HG02642 (cell line): ENCODE results near the gene COX8C.
A peak's percentile ranks its signal among the peaks of the same experiment; 100 is the strongest.
"Not testable (repeated sequence)": the region's sequence is repeated elsewhere in the genome, so short reads cannot be mapped to it uniquely, and the experiment has no call there.

Experiments used
- ATAC-seq: cut with Tn5 transposase; IDR thresholded peaks from one replicate; pipeline ENCODE4 v1.9.1; 2021; ENCODE audit warnings: mild to moderate bottlenecking; ENCODE audit not compliant: unreplicated experiment, poor library complexity

Gene COX8C

DNA sequence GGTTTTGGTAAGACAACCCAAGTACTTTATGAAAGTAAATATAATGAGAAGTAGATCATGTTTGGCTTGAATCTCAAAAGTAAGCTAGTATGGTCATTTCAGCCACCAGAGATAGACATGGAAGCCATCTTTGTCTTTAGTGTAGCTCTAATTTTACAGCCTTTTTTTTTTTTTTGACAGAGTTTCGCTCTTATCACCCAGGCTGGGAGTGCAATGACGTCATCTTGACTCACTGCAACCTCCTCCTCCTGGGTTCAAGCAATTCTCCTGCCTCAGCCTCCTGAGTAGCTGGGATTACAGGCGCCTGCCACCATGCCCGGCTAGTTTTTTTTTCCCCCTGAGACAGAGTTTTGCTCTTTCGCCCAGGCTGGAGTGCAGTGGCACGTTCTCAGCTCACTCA is 7.9 kb downstream of the COX8C start:
- ATAC-seq = not testable (repeated sequence)

DNA sequence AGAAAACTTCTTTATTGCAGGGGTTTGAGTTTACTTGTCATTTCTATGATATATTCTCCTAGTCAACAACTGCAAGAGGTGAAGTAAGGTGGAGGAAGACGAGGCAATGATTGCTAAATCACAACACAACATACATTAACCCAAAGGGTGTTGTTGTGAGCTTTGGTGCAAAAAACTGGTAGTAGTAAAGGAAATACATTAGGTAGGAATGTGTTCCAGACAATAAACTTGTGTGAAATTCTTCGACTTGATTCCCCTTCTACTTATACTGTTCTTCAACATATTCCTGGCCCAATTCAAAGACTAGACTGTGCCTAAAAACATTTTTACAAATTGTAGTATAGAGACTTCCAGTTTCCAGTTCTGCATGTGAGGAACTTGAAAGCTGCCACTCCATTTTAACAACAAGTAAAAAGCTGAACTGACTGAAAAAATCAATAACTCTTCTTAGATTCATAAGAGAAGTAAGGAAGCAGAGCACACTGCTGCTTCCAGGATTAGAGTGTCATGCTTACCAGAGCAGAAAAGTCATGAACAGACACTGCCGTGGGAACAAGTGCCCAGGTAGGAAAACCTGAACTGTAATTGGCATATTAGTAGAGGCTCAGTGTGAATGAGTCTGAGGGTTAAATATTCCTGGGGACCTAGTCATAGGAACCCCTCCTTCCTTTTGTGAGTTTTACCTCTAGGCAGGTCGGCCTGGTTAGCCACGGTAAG is 22.2 kb downstream of the COX8C start:
- ATAC-seq = no peak

DNA sequence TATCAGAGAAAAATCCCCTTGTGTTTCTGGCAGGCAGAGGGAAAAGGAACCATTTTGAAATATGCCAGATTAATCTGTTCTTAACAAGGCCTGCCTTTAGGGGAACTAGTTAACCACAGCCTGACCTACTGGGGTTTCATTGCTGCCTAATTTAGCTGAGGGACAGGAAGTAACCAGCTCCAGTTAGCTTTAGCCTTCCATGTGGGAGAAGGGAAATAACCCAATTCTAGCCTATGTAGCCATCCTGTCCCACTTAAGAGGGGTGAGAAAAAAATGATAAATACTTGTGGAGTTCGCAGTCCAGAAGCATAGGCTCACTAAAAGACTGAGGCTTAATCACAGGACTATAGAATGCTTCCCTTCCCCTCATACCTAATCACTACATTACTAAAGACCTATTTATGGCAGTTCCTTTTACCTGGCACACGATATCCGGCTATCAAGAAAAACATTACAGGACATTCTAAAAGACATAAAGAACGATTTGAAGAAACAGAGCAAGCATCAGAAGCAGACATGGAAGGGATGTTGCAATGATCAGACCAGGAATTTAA is 22.8 kb downstream of the COX8C start:
- ATAC-seq = peak; percentile 87

DNA sequence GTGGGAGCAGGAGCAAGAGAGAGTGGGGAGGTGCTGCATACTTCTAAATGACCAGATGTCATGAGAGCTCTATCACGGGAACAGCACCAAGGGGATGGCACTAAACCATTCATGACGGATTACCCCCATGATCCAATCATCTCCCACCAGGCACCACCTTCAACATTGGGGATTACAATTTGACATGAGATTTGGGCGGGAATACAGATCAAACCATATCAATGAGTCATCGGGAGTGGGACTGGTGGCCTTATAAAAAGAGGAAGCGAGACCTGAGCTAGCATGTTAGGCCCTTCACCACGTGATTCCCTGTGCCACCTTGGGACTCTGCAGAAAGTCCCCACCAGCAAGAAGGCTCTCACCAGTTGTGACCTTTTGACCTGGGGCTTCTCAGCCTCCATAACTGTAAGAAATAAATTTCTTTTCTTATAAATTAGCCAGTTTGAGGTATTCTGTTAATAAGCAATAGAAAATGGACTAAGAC is 28.7 kb downstream of the COX8C start:
- ATAC-seq = peak; percentile 95

DNA sequence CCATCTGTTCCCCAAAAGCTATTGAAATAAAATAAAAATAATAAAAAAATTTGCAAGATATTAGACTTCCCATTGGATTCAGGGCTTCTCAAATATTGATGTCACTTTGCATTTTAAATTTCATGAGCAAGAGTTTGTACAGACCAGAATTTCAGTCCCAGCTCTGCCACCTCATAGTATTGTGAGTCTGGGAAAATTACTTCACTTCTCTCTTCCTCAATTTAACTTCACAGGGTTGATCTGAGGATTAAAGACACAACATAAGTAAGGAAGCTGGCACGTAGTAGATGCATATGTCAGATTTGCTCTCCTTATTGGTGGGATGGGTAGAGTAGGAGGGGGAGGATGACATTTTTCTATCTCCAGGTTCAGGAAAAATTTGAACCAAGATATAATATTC is 32.8 kb downstream of the COX8C start:
- no peak for ATAC-seq

DNA sequence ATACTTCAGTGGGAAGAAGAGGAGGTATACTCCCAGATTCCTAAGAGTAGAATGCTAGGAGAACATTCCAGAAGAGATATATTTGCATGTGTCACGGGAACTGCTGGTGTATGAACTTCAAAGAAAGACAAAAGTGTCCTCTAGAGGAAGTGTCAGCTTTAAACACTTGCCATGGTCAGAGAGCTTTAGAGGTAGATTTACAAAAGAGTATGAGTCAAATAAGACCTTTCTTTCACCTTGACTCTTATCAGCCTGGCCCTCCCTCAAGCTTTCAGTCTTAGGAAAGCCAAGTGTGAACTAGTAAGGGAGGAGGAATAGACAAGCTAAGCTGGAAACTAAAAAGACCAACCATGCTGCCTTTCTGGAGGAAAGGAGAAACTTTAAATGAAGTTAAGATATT is 34.7 kb downstream of the COX8C start:
- peak; percentile 48 for ATAC-seq

DNA sequence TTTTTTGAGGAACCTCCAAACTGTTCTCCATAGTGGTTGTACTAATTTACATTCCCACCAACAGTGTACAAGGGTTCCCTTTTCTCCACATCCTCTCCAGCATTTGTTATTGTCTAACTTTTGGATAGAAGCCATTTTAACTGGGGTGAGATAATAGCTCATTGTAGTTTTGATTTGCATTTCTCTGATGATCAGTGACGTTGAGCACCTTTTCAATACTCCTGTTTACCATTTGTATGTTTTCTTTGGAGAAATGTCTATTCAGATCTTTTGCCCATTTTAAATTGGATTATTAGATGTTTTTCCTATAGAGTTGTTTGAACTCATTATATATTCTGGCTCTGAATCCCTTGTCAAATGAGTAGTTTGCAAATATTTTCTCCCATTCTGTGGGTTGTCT is 37.3 kb downstream of the COX8C start:
- not testable (repeated sequence) for ATAC-seq

DNA sequence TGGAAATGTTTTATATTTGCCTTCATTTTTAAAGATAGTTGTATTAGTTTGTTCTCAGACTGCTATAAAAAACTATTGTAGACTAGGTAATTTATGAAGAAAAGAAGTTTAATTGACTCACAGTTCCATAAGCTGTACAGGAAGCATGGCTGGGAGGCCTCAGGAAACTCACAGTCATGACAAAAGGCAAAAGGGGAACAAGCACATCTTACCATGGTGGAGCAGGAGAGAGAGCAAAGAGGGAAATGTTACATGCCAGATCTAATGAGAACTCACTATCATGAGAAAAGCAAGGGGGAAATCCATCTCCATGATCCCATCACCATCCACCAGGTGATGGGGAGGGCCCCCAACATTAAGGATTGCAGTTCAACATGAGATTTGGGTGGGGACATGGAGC is 48.2 kb downstream of the COX8C start:
- no peak for ATAC-seq

DNA sequence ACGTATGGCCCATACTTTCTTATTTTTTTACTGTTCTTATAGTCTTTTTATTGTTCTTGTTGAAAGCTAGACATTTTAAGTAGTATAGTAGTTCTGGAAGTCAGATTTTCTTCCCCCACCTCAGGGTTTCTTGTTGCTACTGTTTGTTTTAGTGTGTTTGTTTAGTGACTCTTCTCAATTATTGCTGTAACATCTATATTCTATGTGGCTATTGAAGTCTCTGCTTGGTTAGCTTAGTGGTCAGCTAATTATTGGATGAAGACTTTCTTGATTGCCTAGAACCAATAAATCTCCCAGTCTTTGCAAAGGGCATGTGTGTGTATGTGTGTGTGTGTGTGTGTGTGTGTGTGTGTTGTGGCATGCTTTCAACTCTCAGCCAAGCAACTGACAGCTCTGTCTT is 49.5 kb downstream of the COX8C start:
- no peak for ATAC-seq
